ENCODE measurements around the gene GPN2.
"Not testable (repeated sequence)": the region's sequence is repeated elsewhere in the genome, so short reads cannot be mapped to it uniquely, and the experiment has no call there.

- not testable (repeated sequence) for TF ChIP-seq CTCF (conservative IDR thresholded peaks at IDR 0.05); EZH2 (IDR thresholded peaks at IDR 0.05; ENCODE audit: low read depth)
Measured at GRCh38 chr1:26837665-26838064, 52.4 kb downstream of the GPN2 start.

Measured in PC-9 (cell line).